Astrocyte (in vitro differentiated cells and primary cell): ENCODE measurements around the gene LTBP2.

Source experiments
- CTCF ChIP-seq: IDR thresholded peaks from 2 replicates; pipeline ENCODE4 v1.5.1; 2011; ENCODE audit warnings: low read depth, mild to moderate bottlenecking, inconsistent platforms, low read length, moderate library complexity; ENCODE audit not compliant: insufficient read depth
- EZH2 ChIP-seq: IDR thresholded peaks from 2 replicates; pipeline ENCODE4 v1.6.1; 2012; ENCODE audit warnings: mild to moderate bottlenecking, low read length, inconsistent platforms; ENCODE audit not compliant: insufficient read depth

- TF ChIP-seq CTCF (no peak), EZH2 (no peak)
Measured at GRCh38 chr14:74591394-74591793, 20.6 kb downstream of the LTBP2 start.
